NCI-H1105 treated with DMSO at 0.1 percent for 48 hours (cell line): ENCODE data around the gene PRPF19.

ENCODE experiments used
- DNase-seq: peaks from one replicate; lab custom pipeline; 2025; lab: John Stamatoyannopoulos, UW

Gene PRPF19

GRCh38 chr11:60905551-60906113 lies 753 bp downstream of the PRPF19 start:
- peak; percentile 19 for DNase-seq

- DNase-seq = no peak
Measured at GRCh38 chr11:60905047-60905446, 1.3 kb downstream of the PRPF19 start.

DNA sequence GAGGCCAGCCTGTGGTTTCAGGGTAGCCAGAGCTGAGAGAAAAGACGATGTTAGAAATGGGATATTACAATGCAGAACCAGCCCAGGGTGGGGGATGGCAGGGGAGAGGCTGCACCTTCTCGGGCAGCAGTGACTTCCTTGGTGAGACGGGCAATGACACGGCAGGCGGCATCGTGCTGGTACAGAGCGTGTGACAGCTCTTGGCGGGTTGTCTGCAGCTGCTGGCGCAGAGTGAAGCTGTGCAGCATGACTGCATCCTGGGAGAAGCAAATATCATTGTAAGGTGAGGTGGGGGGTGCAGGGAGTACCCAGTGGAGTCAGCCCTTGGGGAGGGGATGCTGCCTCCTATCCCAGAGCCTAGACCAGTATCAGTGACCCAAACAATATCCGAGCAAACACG lies 3.8 kb downstream of the PRPF19 start:
- DNase-seq = no peak

DNA sequence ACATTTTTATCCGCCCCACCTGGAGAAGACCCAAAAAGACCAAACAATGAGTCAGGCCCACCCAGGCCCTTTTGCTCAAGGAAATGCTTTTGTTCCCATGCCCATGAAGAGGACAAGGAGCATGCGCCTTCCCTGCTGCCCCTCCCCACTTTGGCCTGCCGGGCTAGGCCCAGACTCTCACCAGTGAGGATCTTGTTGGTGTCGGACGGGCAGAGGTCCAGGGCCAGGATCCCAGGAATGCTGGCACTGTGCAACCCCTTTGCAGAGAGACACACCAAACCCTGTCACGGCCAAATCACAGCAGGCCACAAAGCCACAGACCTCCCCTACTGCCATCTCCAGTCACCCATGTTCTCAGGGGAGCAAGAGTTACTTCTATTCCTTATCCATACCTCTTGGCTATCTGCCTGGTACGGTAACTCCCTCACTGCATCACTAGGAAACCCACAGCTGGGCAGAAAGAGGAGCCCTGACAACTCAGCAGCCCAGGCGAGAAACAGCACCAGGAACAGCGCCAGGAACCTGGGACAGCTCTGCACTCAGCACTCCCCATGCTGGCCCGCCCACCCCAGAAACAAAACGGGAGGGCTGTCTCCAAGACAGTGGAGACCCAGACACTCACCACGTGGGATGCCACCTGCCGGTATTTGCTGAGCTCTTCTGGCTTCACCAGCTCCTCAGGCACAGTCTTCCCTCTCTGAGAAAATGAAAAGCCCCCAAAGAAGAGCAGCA lies 5.5 kb downstream of the PRPF19 start:
- no peak for DNase-seq

GRCh38 chr11:60899977-60900376 lies 6.4 kb downstream of the PRPF19 start:
- DNase-seq = no peak

DNA sequence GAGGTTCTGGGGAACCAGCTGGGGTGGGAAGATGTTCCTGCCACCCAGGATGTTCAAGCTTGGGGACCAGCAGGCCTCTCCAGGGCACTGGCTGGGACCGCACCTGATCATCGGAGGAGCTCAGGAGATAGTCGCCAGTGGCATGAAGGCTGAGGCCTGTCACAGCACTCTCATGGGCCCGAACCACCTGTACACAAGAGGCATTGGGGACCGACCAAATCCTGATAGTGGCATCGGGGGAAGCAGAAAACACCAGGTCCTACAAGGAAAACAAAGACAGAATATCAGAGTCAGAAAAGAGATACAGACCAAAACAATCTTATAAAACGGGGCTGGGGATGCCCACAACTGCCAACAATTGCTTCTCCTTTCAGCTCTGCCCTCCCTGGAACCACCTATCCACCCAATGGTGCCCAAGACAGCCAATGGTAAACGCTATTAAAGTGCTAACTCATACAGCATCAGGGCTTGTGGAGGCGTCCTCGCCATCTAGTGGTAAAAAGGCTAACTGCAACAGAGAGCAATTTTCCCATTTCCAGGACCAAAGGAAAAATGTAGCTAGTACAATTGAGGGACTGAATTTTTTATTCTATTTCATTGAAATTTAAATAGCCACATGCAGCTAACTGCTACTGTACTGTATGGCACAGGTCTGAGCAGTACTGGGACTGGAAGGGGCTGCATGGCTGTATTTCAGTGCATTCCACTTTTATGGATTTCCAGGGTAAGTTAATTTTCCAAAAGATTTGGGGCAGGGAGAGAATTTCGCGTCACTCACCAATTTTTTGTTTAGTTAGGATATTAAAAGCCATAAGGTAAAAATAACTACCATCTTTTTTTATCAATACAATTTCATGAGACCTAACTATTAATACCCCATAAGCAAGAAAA lies 7.1 kb downstream of the PRPF19 start:
- peak; percentile 38 for DNase-seq

GRCh38 chr11:60897496-60897895 lies 8.9 kb downstream of the PRPF19 start:
- DNase-seq = no peak

- DNase-seq = no peak
Measured at GRCh38 chr11:60895687-60896086, 10.7 kb downstream of the PRPF19 start.

- no peak for DNase-seq
Measured at GRCh38 chr11:60891103-60891741, 15.2 kb downstream of the PRPF19 start.

GRCh38 chr11:60890696-60891095 lies 15.7 kb downstream of the PRPF19 start:
- DNase-seq = no peak

- no peak for DNase-seq
Measured at GRCh38 chr11:60889869-60890311, 16.5 kb downstream of the PRPF19 start.

DNA sequence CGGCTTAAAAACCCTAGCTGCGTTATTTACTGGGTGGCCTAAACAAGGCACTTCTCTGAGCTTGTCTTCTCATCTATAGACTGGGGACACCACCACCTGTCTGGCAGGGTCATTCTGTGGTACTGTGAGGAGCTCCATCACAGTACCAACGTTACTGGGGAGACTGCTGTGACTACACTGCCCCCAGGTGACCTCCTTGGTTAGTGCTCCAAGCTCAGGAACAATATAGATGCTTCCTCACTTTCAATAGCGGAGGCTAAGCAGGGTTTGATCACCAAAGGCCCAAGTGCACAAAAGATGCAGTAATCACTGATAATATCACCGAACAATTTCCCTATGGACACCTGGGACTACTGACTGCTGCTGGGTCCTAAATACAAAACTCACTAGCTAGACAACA lies 18.8 kb downstream of the PRPF19 start:
- DNase-seq = peak; percentile 47

- DNase-seq = no peak
Measured at GRCh38 chr11:60880643-60881282, 25.6 kb downstream of the PRPF19 start.

DNA sequence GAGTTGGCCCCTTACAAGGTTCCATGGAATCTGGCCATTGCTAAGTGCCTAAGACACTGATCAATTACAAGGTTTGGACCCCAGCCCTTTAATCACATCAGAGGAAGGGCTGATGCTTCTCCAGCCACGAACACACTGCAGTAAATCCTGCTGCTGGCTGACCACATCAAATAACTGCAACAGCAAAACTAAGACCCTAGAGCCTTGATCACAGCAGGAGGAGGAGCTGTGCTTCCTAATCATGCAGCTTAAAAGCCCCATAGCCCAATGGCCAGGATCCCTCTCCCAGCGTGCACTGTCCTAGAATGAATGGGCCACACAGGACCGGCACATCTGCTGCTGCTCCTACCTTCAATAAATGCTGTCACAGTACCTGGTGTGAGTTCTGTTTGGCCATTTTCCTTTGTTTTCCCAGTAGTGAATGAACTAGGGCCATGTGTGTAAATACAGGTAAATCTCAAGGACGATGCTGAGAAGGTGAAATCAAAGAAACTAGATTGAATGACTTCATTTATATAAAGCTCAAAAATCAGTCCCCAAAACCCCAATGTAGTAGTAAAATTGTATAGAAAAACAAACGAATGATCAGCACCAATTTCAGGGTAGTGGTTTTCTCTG lies 26.3 kb downstream of the PRPF19 start:
- DNase-seq = no peak

GRCh38 chr11:60879104-60879503 lies 27.3 kb downstream of the PRPF19 start:
- DNase-seq = no peak

DNA sequence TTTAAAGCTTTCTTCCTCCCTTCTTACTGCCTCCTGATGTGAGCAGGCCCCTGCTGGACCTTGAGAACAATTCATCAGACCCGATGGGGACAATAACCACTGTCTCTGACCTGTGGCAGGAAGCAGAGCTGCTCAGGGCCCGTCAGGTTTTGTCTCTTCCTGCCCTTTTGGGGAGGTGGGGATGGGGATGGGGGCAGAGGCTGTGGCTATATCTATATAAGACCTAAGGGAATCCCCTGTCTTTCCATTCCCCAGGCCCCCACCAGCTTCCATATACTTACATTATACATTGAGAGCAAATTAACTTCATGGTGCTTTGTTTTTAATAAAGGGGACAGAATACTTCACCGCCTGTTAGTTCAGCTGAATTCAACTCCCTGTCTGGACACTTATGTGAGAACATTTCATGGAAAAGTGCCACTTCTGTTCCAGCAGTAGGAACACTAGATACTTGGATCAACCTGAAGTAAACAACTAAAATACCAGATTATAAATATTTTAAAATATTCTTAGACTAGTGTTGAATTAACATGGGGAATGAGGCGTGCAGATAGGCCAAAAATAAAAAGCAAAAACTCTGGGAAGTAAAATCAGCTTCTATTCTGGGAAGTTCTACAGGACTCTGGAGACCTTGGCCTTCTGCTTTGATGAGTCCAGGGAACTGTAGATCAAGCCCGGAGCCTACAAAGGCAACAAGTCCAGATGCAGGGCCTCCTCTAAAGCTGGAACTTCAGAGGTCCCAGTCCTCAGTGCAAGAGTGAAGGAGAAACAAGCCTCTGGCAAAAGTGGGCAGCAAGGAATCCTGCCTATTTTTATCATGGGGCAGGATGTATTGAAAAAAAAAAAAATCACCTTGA lies 27.9 kb downstream of the PRPF19 start:
- no peak for DNase-seq

GRCh38 chr11:60876168-60876485 lies 30.3 kb downstream of the PRPF19 start:
- DNase-seq = no peak

GRCh38 chr11:60875366-60876167 lies 30.8 kb downstream of the PRPF19 start:
- DNase-seq = no peak

GRCh38 chr11:60874421-60875365 lies 31.7 kb downstream of the PRPF19 start:
- DNase-seq = no peak
